ENCODE results near the gene PAAF1. TPM values are rescaled to one million over a fixed set of nuclear protein-coding genes. Genes with fewer than 3 reads are reported as not detected.

The PAAF1 gene
- 10 to 100 TPM in 3 of 4 donors, 1 to 10 TPM in 1; 9.2 to 31.7 (median 13.6) TPM for polyA plus RNA-seq
- long read RNA-seq, donor 1, full-length matches to known transcripts = 10 of 31 reads
- long read RNA-seq, donor 1, partial matches to known transcripts = 15 of 31 reads
- long read RNA-seq, donor 1, other reads (novel, unspliced or antisense) = 6 of 31 reads
- long read RNA-seq, donor 2, full-length matches to known transcripts = 5 of 5 reads
- long read RNA-seq, donor 2, partial matches to known transcripts = 0 of 5 reads
- long read RNA-seq, donor 2, other reads (novel, unspliced or antisense) = 0 of 5 reads
- long read RNA-seq, donor 3, full-length matches to known transcripts = 9 of 18 reads
- long read RNA-seq, donor 3, partial matches to known transcripts = 9 of 18 reads
- long read RNA-seq, donor 3, other reads (novel, unspliced or antisense) = 0 of 18 reads
- long read RNA-seq, donor 4 = 0 reads
- long read RNA-seq, donor 5, full-length matches to known transcripts = 2 of 2 reads
- long read RNA-seq, donor 5, partial matches to known transcripts = 0 of 2 reads
- long read RNA-seq, donor 5, other reads (novel, unspliced or antisense) = 0 of 2 reads
- long read RNA-seq, donor 6, full-length matches to known transcripts = 5 of 10 reads
- long read RNA-seq, donor 6, partial matches to known transcripts = 5 of 10 reads
- long read RNA-seq, donor 6, other reads (novel, unspliced or antisense) = 0 of 10 reads
- long read RNA-seq, donor 7 = 0 reads
- long read RNA-seq, donor 8, full-length matches to known transcripts = 1 of 1 reads
- long read RNA-seq, donor 8, partial matches to known transcripts = 0 of 1 reads
- long read RNA-seq, donor 8, other reads (novel, unspliced or antisense) = 0 of 1 reads
- long read RNA-seq, donor 9, full-length matches to known transcripts = 1 of 1 reads
- long read RNA-seq, donor 9, partial matches to known transcripts = 0 of 1 reads
- long read RNA-seq, donor 9, other reads (novel, unspliced or antisense) = 0 of 1 reads
- long read RNA-seq, donor 10, full-length matches to known transcripts = 3 of 8 reads
- long read RNA-seq, donor 10, partial matches to known transcripts = 5 of 8 reads
- long read RNA-seq, donor 10, other reads (novel, unspliced or antisense) = 0 of 8 reads

DNA sequence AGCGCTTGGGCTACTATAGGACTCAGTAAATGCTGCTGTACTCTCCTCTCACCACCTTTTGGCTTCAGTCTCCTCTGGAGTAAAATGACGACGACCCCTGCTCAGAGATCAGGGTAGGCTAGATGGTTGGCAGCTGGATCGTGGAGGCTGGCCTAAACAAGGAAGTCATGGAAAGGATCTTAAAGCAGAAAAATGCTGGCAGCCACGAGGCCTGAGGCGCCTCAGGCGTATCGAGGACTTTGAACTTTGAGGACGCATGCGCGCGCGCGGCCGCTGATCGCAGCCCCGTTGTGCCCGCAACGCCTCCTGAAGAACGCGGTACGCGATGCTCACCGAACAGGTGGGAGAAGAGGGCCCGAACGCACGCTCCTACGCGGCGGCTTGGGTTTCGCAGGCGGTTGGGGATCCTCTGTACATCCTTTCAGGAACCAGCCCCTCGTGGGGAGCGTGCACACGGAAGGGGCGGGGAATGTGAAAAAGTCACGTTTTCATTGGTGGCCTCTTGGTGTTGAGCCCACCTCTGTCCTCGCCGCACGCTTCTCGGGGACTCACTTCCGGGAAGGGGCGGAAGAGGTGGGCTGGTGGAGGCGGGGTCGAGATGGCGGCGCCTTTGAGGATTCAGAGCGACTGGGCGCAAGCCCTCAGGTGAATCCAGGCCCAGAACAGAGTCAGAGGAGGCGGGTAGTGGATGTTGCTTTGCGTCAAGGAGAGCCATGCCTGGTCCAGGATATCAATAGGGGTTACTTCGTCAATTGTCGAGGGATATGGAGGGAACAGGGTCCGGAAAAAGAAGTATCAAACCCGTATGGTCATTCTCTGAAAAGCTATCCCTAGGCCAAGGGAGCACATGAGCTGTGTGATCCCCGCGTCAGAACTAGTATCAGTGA is at the start of gene PAAF1, which contains the start of gene COA4:
Gene PAAF1, plus strand, starts transcription at position 576 of the 887 bp plus-strand sequence. Its CDS starts 23 bp downstream, at position 599.
Gene COA4, minus strand, starts transcription at position 423 of the 887 bp plus-strand sequence. CDS start 3,468 bp downstream, outside the sequence.
- peaks cover 2 to 8% (median 3%) of the 10 kb centered on the region in 3 donors for H3K4me1 ChIP-seq (ENCODE audit: control insufficient read depth in 3 of 3, insufficient read depth in 2 of 3, low read depth in 1 of 3, low read length in 2 of 3)
- H3K36me3 ChIP-seq (ENCODE audit: control insufficient read depth in 3 of 3, insufficient read depth in 2 of 3, low read depth in 1 of 3, low read length in 3 of 3) = peaks cover 0 to 30% (median 4%) of the 10 kb centered on the region in 3 donors
- H3K27ac ChIP-seq (ENCODE audit: low read depth in 1 of 3, low read length in 2 of 3) = peak within 1 kb of the TSS; percentile 88 to 97 (median 93)
- 0% methylated on average over 57 of the region's 57 CpGs for WGBS, 3 donors
- no peaks in the 10 kb centered on the region for H3K9me3 ChIP-seq (ENCODE audit: control insufficient read depth in 2 of 2, insufficient read depth in 1 of 2, low read depth in 1 of 2, low read length in 1 of 2)
- DNase-seq = peak; percentile 98 to 99
- H3K4me3 ChIP-seq (ENCODE audit: low read depth in 1 of 3, low read length in 3 of 3) = peak within 1 kb of the TSS; percentile 48 to 62 (median 48)
- no peak for FAIRE-seq
- no peaks in the 10 kb centered on the region for H3K27me3 ChIP-seq (ENCODE audit: control insufficient read depth in 3 of 3, insufficient read depth in 3 of 3, low read length in 3 of 3)

GRCh38 chr11:73830261-73830660 is 46.5 kb upstream of the PAAF1 start:
- Histone ChIP-seq H3K4me1 (ENCODE audit: control insufficient read depth in 3 of 3, insufficient read depth in 2 of 3, low read depth in 1 of 3, low read length in 2 of 3) (no peaks in the 10 kb centered on the region), H3K9me3 (ENCODE audit: control insufficient read depth in 2 of 2, insufficient read depth in 1 of 2, low read depth in 1 of 2, low read length in 1 of 2) (no peaks in the 10 kb centered on the region), H3K4me3 (ENCODE audit: low read depth in 1 of 3, low read length in 3 of 3) (no peak overlapping the region), H3K27me3 (ENCODE audit: control insufficient read depth in 3 of 3, insufficient read depth in 3 of 3, low read length in 3 of 3) (no peaks in the 10 kb centered on the region), H3K27ac (ENCODE audit: low read depth in 1 of 3, low read length in 2 of 3) (no peak overlapping the region), H3K36me3 (ENCODE audit: control insufficient read depth in 3 of 3, insufficient read depth in 2 of 3, low read depth in 1 of 3, low read length in 3 of 3) (peaks cover 4 to 36% (median 4%) of the 10 kb centered on the region in 3 donors)
- 75 to 94% (median 83%) methylated on average over 1 of the region's 1 CpG for WGBS, 3 donors
- no peak for DNase-seq
- FAIRE-seq = no peak

DNA sequence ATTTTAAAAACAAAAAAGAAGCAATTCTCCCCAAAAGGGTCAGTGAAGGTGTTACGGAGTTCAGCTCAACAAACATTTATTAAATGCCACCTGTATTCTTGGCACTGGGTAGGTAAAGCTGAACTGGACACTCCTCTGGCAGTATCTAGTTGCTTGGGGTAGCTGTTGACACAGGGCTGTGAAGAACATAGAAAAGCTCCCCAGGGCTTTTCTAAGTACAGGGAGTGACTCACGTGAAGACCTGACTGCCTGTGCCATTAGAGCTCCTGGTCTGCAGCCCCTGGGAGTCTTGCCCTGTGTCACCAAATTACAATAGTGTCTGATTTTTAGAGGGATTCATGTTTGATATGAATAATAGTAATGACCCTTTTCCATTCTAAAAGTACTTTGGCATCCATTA is 43.7 kb upstream of the PAAF1 start:
- no peak for FAIRE-seq
- WGBS, 3 donors = 90 to 95% (median 90%) methylated on average over 2 of the region's 2 CpGs
- Histone ChIP-seq H3K4me3 (ENCODE audit: low read depth in 1 of 3, low read length in 3 of 3) (no peak overlapping the region), H3K36me3 (ENCODE audit: control insufficient read depth in 3 of 3, insufficient read depth in 2 of 3, low read depth in 1 of 3, low read length in 3 of 3) (peaks cover 2 to 32% (median 2%) of the 10 kb centered on the region in 3 donors), H3K27ac (ENCODE audit: low read depth in 1 of 3, low read length in 2 of 3) (no peak overlapping the region), H3K27me3 (ENCODE audit: control insufficient read depth in 3 of 3, insufficient read depth in 3 of 3, low read length in 3 of 3) (no peaks in the 10 kb centered on the region), H3K9me3 (ENCODE audit: control insufficient read depth in 2 of 2, insufficient read depth in 1 of 2, low read depth in 1 of 2, low read length in 1 of 2) (no peaks in the 10 kb centered on the region), H3K4me1 (ENCODE audit: control insufficient read depth in 3 of 3, insufficient read depth in 2 of 3, low read depth in 1 of 3, low read length in 2 of 3) (no peaks in the 10 kb centered on the region)
- no peak for DNase-seq

GRCh38 chr11:73838443-73839122 is 38.2 kb upstream of the PAAF1 start:
- no peak for DNase-seq
- H3K4me3 ChIP-seq (ENCODE audit: low read depth in 1 of 3, low read length in 3 of 3) = no peak overlapping the region
- H3K36me3 ChIP-seq (ENCODE audit: control insufficient read depth in 3 of 3, insufficient read depth in 2 of 3, low read depth in 1 of 3, low read length in 3 of 3) = peaks cover 0 to 24% (median 2%) of the 10 kb centered on the region in 3 donors
- H3K27ac ChIP-seq (ENCODE audit: low read depth in 1 of 3, low read length in 2 of 3) = no peak overlapping the region
- 87 to 90% (median 89%) methylated on average over 3 of the region's 3 CpGs for WGBS, 3 donors
- no peaks in the 10 kb centered on the region for H3K4me1 ChIP-seq (ENCODE audit: control insufficient read depth in 3 of 3, insufficient read depth in 2 of 3, low read depth in 1 of 3, low read length in 2 of 3)
- no peak for FAIRE-seq
- no peaks in the 10 kb centered on the region for H3K27me3 ChIP-seq (ENCODE audit: control insufficient read depth in 3 of 3, insufficient read depth in 3 of 3, low read length in 3 of 3)
- no peaks in the 10 kb centered on the region for H3K9me3 ChIP-seq (ENCODE audit: control insufficient read depth in 2 of 2, insufficient read depth in 1 of 2, low read depth in 1 of 2, low read length in 1 of 2)

- DNase-seq (no peak), FAIRE-seq (no peak)
- Histone ChIP-seq H3K27ac (ENCODE audit: low read depth in 1 of 3, low read length in 2 of 3) (no peak overlapping the region), H3K4me3 (ENCODE audit: low read depth in 1 of 3, low read length in 3 of 3) (no peak overlapping the region), H3K9me3 (ENCODE audit: control insufficient read depth in 2 of 2, insufficient read depth in 1 of 2, low read depth in 1 of 2, low read length in 1 of 2) (no peaks in the 10 kb centered on the region), H3K4me1 (ENCODE audit: control insufficient read depth in 3 of 3, insufficient read depth in 2 of 3, low read depth in 1 of 3, low read length in 2 of 3) (no peaks in the 10 kb centered on the region), H3K27me3 (ENCODE audit: control insufficient read depth in 3 of 3, insufficient read depth in 3 of 3, low read length in 3 of 3) (no peaks in the 10 kb centered on the region), H3K36me3 (ENCODE audit: control insufficient read depth in 3 of 3, insufficient read depth in 2 of 3, low read depth in 1 of 3, low read length in 3 of 3) (peaks cover 1 to 26% (median 2%) of the 10 kb centered on the region in 3 donors)
Measured at GRCh38 chr11:73839123-73839457, 37.7 kb upstream of the PAAF1 start.

- no peaks in the 10 kb centered on the region for H3K9me3 ChIP-seq (ENCODE audit: control insufficient read depth in 2 of 2, insufficient read depth in 1 of 2, low read depth in 1 of 2, low read length in 1 of 2)
- H3K4me1 ChIP-seq (ENCODE audit: control insufficient read depth in 3 of 3, insufficient read depth in 2 of 3, low read depth in 1 of 3, low read length in 2 of 3) = no peaks in the 10 kb centered on the region
- peaks cover 3 to 20% (median 4%) of the 10 kb centered on the region in 3 donors for H3K36me3 ChIP-seq (ENCODE audit: control insufficient read depth in 3 of 3, insufficient read depth in 2 of 3, low read depth in 1 of 3, low read length in 3 of 3)
- no peaks in the 10 kb centered on the region for H3K27me3 ChIP-seq (ENCODE audit: control insufficient read depth in 3 of 3, insufficient read depth in 3 of 3, low read length in 3 of 3)
- DNase-seq (no peak), FAIRE-seq (no peak)
- no peak overlapping the region for H3K27ac ChIP-seq (ENCODE audit: low read depth in 1 of 3, low read length in 2 of 3)
- WGBS, 3 donors = 88 to 95% (median 93%) methylated on average over 3 of the region's 3 CpGs
- no peak overlapping the region for H3K4me3 ChIP-seq (ENCODE audit: low read depth in 1 of 3, low read length in 3 of 3)
Measured at GRCh38 chr11:73851046-73851764, 25.6 kb upstream of the PAAF1 start.

GRCh38 chr11:73852049-73852448 is 24.8 kb upstream of the PAAF1 start:
- Histone ChIP-seq H3K4me1 (ENCODE audit: control insufficient read depth in 3 of 3, insufficient read depth in 2 of 3, low read depth in 1 of 3, low read length in 2 of 3) (no peaks in the 10 kb centered on the region), H3K27ac (ENCODE audit: low read depth in 1 of 3, low read length in 2 of 3) (no peak overlapping the region), H3K9me3 (ENCODE audit: control insufficient read depth in 2 of 2, insufficient read depth in 1 of 2, low read depth in 1 of 2, low read length in 1 of 2) (no peaks in the 10 kb centered on the region), H3K4me3 (ENCODE audit: low read depth in 1 of 3, low read length in 3 of 3) (no peak overlapping the region), H3K27me3 (ENCODE audit: control insufficient read depth in 3 of 3, insufficient read depth in 3 of 3, low read length in 3 of 3) (no peaks in the 10 kb centered on the region), H3K36me3 (ENCODE audit: control insufficient read depth in 3 of 3, insufficient read depth in 2 of 3, low read depth in 1 of 3, low read length in 3 of 3) (peaks cover 3 to 13% (median 4%) of the 10 kb centered on the region in 3 donors)
- 90 to 99% (median 95%) methylated on average over 3 of the region's 3 CpGs for WGBS, 3 donors
- no peak for FAIRE-seq
- DNase-seq = no peak

All from small intestine (tissue), 16 donors.